ENCODE results near the gene RPP25. TPM values are rescaled to one million over a fixed set of nuclear protein-coding genes. Genes with fewer than 3 reads are reported as not detected.
"Not testable (repeated sequence)": the region's sequence is repeated elsewhere in the genome, so short reads cannot be mapped to it uniquely, and the experiment has no call there.

Gene RPP25
- total and polyA plus RNA-seq, 10 of the 15 experiments (the other 5 are each of a cell fraction or from before 2014, with no cell fraction given): 0.41 to 10.8 (median 4.7) TPM

DNA sequence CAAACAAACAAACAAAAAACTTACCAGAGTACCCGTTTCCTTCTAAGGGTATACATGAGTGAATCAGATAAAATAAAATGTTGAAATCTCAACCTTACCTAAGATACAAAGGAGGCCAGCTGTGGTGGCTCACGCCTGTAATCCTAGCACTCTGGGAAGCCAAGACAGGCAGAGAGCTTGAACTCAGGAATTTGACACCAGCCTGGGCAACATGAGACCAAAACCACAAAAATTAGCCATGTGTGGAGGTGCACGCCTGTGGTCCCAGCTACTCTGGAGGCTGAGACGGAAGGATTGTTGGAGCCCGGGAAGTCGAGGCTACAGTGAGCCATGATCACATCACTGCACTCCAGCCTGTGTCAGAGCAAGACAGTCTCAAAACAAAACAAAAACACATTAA lies 38.9 kb downstream of the RPP25 start (continued):
- TF ChIP-seq, protein P1, sequence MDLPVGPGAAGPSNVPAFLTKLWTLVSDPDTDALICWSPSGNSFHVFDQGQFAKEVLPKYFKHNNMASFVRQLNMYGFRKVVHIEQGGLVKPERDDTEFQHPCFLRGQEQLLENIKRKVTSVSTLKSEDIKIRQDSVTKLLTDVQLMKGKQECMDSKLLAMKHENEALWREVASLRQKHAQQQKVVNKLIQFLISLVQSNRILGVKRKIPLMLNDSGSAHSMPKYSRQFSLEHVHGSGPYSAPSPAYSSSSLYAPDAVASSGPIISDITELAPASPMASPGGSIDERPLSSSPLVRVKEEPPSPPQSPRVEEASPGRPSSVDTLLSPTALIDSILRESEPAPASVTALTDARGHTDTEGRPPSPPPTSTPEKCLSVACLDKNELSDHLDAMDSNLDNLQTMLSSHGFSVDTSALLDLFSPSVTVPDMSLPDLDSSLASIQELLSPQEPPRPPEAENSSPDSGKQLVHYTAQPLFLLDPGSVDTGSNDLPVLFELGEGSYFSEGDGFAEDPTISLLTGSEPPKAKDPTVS (IDR thresholded peaks at IDR 0.05; ENCODE audit: low read depth, low read length): no peak
- TF ChIP-seq RBBP5 (conservative IDR thresholded peaks at IDR 0.05) (no peak), EED (IDR thresholded peaks at IDR 0.05; ENCODE audit: low read depth) (no peak), CEBPB (IDR thresholded peaks at IDR 0.05; ENCODE audit: borderline replicate concordance in 1 of 2, low read depth in 2 of 2, low read length in 2 of 2) (no peak), ZNF24 (IDR thresholded peaks at IDR 0.05) (no peak)

DNA sequence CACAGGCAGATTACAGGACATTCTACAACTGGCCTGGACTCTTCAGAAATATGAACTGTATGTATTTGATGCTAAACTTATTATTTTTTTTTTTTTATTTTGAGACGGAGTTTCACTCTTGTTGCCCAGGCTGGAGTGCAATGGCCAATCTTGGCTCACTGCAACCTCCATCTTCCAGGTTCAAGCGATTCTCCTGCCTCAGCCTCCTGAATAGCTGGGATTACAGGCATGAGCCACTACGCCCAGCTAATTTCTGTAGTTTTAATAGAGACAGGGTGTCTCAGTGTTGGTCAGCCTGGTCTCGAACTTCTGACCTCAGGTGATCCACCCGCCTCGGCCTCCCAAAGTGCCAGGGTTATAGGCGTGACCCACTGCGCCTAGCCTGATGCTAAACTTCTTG lies 42.8 kb downstream of the RPP25 start:
- RAD21 ChIA-PET (ENCODE audit: unreplicated experiment); H3K4me1 ChIP-seq (ENCODE audit: control insufficient read depth, insufficient read depth, low read length); H3K27me3 ChIP-seq (replicated peaks in 1 of 2; ENCODE audit: control insufficient read depth in 2 of 2, insufficient read depth in 2 of 2, low read length in 1 of 2); BruUV-seq (replicated peaks); FAIRE-seq; ATAC-seq; H3K4me3 ChIP-seq; H3K9ac ChIP-seq (ENCODE audit: control insufficient read depth, insufficient read depth, low read length); intact Hi-C loops (cut with micrococcal nuclease; ENCODE audit: unreplicated experiment); in situ Hi-C loops (cut with MboI); DNase-seq (ENCODE audit: low read depth, low spot score); H3K79me2 ChIP-seq (ENCODE audit: control insufficient read depth, insufficient read depth, low read length); H3K4me2 ChIP-seq (ENCODE audit: control insufficient read depth, insufficient read depth); H4K20me1 ChIP-seq (ENCODE audit: control insufficient read depth, insufficient read depth); H3K27ac ChIP-seq (ENCODE audit: control insufficient read depth, insufficient read depth); H3K9me3 ChIP-seq (replicated peaks; ENCODE audit: control insufficient read depth, insufficient read depth, low read length); H2AFZ ChIP-seq (ENCODE audit: control insufficient read depth, low read depth, low read length): not testable (repeated sequence)
- ChIA-PET POLR2A (interaction anchor here (1.1 kb wide), 1 partner anchor 13 kb away, joined by 3 read pairs; no protein-coding TSS in a partner anchor), SMC1A (ENCODE audit: uncharacterized antibody, unreplicated experiment) (interaction anchor here (0.6 to 2.5 kb wide), 3 partner anchors 8 to 648 kb away, joined by 4 to 9 read pairs (median 5); no protein-coding TSS in a partner anchor), CTCF (interaction anchor here (1.0 to 2.4 kb wide), 2 partner anchors 12 to 74 kb away, joined by 3 to 13 read pairs; no protein-coding TSS in a partner anchor)
- WGBS (ENCODE audit: insufficient coverage, insufficient replicate concordance, low lambda C conversion rate, missing lambda C conversion rate): 93% methylated on average over 8 of the region's 8 CpGs
- H3K36me3 ChIP-seq (ENCODE audit: control insufficient read depth in 2 of 2, insufficient read depth in 2 of 2, low read length in 1 of 2): peaks cover 3 to 30% of the 10 kb centered on the region in 2 experiments

Measured in GM12878 (cell line).